Osteocyte (in vitro differentiated cells): ENCODE measurements around the gene USP48. TPM values are rescaled to one million over a fixed set of nuclear protein-coding genes. Genes with fewer than 3 reads are reported as not detected.
"Not testable (repeated sequence)": the region's sequence is repeated elsewhere in the genome, so short reads cannot be mapped to it uniquely, and the experiment has no call there.

Source experiments
- DNase-seq: peaks from one replicate; pipeline ENCODE4 v3.0.0; 2021; ENCODE audit warnings: mixed read lengths; ENCODE audit not compliant: unreplicated experiment; ENCODE audit errors: extremely low spot score
- H3K27ac Mint-ChIP-seq: one replicate; pipeline ENCODE4 v1.8.0; 2021; ENCODE audit warnings: mild to moderate bottlenecking, mixed read lengths; ENCODE audit not compliant: unreplicated experiment
- H3K27me3 Mint-ChIP-seq: one replicate; pipeline ENCODE4 v1.8.0; 2021; ENCODE audit warnings: mixed read lengths; ENCODE audit not compliant: unreplicated experiment
- H3K36me3 Mint-ChIP-seq: one replicate; pipeline ENCODE4 v1.8.0; 2021; ENCODE audit warnings: mixed read lengths; ENCODE audit not compliant: unreplicated experiment
- H3K4me1 Mint-ChIP-seq: one replicate; pipeline ENCODE4 v1.8.0; 2021; ENCODE audit warnings: mixed read lengths; ENCODE audit not compliant: unreplicated experiment
- H3K4me3 Mint-ChIP-seq: one replicate; pipeline ENCODE4 v1.8.0; 2021; ENCODE audit warnings: mild to moderate bottlenecking, moderate library complexity, mixed read lengths; ENCODE audit not compliant: unreplicated experiment
- H3K9me3 Mint-ChIP-seq: one replicate; pipeline ENCODE4 v1.8.0; 2021; ENCODE audit warnings: mixed read lengths; ENCODE audit not compliant: unreplicated experiment
- CTCF ChIP-seq: fragments of 200-600 bp; sonication (generic); IDR thresholded peaks from 2 replicates; pipeline ENCODE4 v1.5.0; 2021; ENCODE audit warnings: antibody characterized with exemption, mild to moderate bottlenecking, moderate library complexity
- total RNA-seq: library from RNA; stranded (reverse); gene quantifications from 2 replicates; pipeline ENCODE4 v1.2.1, GENCODE V29; 2021

USP48 gene
- total RNA-seq, 1 donor from 2014 or later = 73.6 TPM

GRCh38 chr1:21773585-21773984, 9.4 kb downstream of the USP48 start:
- Mint-ChIP-seq H3K27ac (no peak overlapping the region), H3K27me3 (no peaks in the 10 kb centered on the region), H3K36me3 (no peaks in the 10 kb centered on the region), H3K9me3 (no peaks in the 10 kb centered on the region), H3K4me1 (peaks cover 25% of the 10 kb centered on the region), H3K4me3 (no peak overlapping the region)
- DNase-seq = no peak
- no peak for TF ChIP-seq CTCF

GRCh38 chr1:21771672-21772071, 11.3 kb downstream of the USP48 start:
- H3K4me1 Mint-ChIP-seq = peaks cover 26% of the 10 kb centered on the region
- H3K27me3 Mint-ChIP-seq, H3K27ac Mint-ChIP-seq, H3K4me3 Mint-ChIP-seq, DNase-seq, H3K36me3 Mint-ChIP-seq, H3K9me3 Mint-ChIP-seq: not testable (repeated sequence)

DNA sequence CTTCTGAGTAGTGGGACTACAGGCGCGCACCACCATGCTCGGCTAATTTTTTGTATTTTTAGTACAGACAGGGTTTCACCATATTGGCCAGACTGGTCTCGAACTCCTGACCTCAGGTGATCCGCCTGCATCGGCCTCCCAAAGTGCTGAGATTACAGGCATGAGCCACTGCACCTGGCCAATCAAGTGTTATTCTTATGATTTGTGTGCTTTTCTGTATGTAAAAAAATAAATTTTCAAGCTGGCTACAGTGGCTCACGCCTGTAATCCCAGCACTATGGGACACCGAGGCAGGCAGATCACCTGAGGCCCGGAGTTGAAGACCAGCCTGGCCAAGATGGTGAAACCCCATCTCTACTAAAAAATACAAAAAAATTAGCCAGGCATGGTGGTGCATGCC, 12.3 kb downstream of the USP48 start:
- not testable (repeated sequence) for DNase-seq, H3K4me3 Mint-ChIP-seq, H3K27me3 Mint-ChIP-seq, H3K9me3 Mint-ChIP-seq, H3K36me3 Mint-ChIP-seq, H3K27ac Mint-ChIP-seq
- H3K4me1 Mint-ChIP-seq = peaks cover 25% of the 10 kb centered on the region

DNA sequence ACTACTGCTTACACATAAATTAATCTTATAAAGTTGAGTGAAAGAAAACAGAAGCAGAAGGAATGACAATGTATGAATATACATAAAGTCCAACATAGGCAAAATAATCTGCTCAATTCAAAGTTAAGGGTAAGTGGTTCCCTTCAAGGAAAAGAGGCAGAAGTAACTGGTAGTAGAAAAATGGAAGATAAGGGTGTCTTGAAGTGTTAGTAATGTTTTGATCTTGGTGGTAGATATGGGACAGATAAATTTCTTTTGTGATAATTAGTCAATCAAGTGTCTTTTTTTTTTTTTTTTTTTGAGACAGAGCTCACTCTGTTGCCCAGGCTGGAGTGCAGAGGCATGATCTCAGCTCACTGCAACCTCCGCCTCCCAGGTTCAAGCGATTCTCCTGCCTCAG, 12.7 kb downstream of the USP48 start:
- H3K36me3 Mint-ChIP-seq = no peaks in the 10 kb centered on the region
- no peak overlapping the region for H3K27ac Mint-ChIP-seq
- no peaks in the 10 kb centered on the region for H3K9me3 Mint-ChIP-seq
- peaks cover 27% of the 10 kb centered on the region for H3K4me1 Mint-ChIP-seq
- no peaks in the 10 kb centered on the region for H3K27me3 Mint-ChIP-seq
- TF ChIP-seq CTCF = no peak
- H3K4me3 Mint-ChIP-seq = no peak overlapping the region
- no peak for DNase-seq

DNA sequence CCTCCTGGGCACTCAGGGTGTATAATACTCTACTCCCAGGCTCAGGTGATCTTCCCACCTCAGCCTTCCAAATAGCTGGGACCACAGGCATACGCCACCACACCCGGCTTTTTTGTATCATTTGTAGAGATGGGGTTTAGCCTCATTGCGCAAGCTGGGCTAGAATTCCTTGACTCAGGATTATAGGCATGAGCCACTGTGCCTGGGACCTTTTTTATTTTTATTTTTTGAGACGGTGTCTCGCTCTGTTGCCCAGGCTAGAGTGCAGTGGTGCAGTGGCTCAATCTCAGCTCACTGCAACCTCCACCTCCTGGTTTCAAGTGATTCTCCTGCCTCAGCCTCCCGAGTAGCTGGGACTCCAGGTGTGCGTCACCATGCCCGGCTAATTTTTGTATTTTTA, 15.8 kb downstream of the USP48 start:
- H3K27ac Mint-ChIP-seq, H3K4me3 Mint-ChIP-seq: not testable (repeated sequence)

GRCh38 chr1:21766210-21766609, 16.7 kb downstream of the USP48 start:
- TF ChIP-seq CTCF = no peak
- Mint-ChIP-seq H3K27me3 (no peaks in the 10 kb centered on the region), H3K36me3 (no peaks in the 10 kb centered on the region), H3K9me3 (no peaks in the 10 kb centered on the region), H3K4me1 (peaks cover 44% of the 10 kb centered on the region), H3K27ac (no peak overlapping the region), H3K4me3 (no peak overlapping the region)
- DNase-seq = no peak

More for the DNA sequence above, 15.8 kb downstream of the USP48 start:
- H3K36me3 Mint-ChIP-seq, DNase-seq, H3K9me3 Mint-ChIP-seq, H3K27me3 Mint-ChIP-seq: not testable (repeated sequence)
- H3K4me1 Mint-ChIP-seq = peaks cover 51% of the 10 kb centered on the region
